HG02763 (cell line): ENCODE measurements around the gene APMAP.
"Not testable (repeated sequence)": the region's sequence is repeated elsewhere in the genome, so short reads cannot be mapped to it uniquely, and the experiment has no call there.

ENCODE experiments used
- ATAC-seq: cut with Tn5 transposase; IDR thresholded peaks from one replicate; pipeline ENCODE4 v1.9.1; 2021; ENCODE audit warnings: mild to moderate bottlenecking, moderate library complexity; ENCODE audit not compliant: unreplicated experiment

Gene APMAP

GRCh38 chr20:24935766-24936525 lies 56.6 kb downstream of the APMAP start:
- no peak for ATAC-seq

DNA sequence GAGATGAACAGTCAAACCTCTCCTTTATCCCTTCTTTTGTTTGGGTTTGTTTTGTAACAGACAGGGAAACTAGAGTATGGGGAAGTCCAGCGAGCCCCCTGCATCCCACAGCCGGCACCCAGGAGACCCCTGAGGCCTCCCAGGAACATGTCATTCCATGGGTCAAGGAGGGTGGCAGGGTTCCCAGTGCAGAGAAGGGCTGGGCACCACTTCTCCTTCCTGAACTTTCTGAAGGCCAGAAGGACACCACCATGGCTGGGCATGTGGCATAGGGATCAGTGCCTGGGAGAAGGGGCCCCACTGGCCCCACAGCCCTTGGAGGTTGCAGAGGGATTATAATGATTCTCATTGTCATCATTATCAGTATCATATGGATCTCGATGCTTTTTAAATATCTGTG lies 57.4 kb downstream of the APMAP start:
- ATAC-seq: no peak

DNA sequence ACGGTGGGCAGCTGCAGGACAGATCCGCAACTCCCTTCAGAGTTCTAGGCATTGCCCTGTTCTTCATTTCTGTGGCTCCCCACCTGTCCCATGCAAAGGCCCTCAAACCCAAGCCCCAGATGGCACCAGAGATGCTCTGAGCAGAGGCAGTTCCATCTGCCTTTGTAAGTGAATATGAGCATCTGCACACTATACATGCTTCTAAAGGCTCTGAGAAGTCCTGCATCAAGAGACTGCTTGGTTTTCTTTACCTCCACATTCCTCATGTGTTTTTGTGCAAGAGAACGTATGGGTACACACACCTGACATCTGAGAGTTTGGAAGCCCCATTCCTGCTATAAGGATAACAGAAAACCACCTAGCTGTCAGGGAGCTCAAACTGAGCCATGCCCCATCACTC lies 57.8 kb downstream of the APMAP start:
- ATAC-seq: no peak

- no peak for ATAC-seq
These were observed 58.4 kb downstream of the APMAP start for GRCh38 chr20:24934101-24934661.

GRCh38 chr20:24933266-24933908 lies 59.2 kb downstream of the APMAP start:
- no peak for ATAC-seq

- not testable (repeated sequence) for ATAC-seq
These were observed 60.7 kb downstream of the APMAP start for GRCh38 chr20:24931893-24932292.

DNA sequence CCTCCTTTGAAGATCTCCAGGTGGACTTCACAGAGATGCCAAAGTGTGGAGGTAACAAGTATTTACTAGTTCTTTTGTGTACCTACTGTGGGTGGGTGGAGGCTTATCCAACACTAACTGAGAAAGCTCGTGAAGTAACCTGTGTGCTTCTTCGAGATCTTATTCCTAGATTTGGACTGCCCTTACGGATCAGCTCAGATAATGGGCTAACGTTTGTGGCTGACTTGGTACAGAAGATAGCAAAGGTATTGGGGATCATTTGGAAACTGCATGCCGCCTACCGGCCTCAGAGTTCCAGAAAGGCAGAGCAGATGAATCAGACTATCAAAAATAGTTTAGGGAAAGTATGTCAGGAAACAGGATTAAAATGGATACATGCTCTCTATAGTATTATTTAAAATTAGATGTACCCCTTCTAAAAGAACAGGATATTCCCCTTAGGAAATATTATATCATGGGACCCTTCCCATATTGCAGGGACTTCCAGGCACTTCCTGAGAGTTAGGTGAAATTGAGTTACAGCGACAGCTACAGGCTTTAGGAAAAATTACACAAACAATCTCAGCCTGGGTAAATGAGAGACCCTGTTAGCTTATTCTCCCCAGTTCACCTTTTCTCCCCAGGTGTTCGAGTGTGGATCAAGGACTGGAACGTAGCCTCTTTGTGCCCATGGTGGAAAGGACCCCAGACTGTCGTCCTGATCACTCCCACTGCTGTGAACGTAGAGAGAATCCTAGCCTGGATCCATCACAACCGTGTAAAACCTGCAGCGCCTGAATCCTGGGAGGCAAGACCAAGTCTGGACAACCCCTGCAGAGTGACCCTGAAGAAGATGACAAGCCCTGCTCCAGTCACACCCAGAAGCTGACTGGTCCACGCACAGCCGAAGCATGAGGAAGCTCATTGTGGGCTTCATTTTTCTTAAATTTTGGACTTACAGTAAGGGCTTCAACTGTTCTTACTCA lies 61.5 kb downstream of the APMAP start:
- not testable (repeated sequence) for ATAC-seq

DNA sequence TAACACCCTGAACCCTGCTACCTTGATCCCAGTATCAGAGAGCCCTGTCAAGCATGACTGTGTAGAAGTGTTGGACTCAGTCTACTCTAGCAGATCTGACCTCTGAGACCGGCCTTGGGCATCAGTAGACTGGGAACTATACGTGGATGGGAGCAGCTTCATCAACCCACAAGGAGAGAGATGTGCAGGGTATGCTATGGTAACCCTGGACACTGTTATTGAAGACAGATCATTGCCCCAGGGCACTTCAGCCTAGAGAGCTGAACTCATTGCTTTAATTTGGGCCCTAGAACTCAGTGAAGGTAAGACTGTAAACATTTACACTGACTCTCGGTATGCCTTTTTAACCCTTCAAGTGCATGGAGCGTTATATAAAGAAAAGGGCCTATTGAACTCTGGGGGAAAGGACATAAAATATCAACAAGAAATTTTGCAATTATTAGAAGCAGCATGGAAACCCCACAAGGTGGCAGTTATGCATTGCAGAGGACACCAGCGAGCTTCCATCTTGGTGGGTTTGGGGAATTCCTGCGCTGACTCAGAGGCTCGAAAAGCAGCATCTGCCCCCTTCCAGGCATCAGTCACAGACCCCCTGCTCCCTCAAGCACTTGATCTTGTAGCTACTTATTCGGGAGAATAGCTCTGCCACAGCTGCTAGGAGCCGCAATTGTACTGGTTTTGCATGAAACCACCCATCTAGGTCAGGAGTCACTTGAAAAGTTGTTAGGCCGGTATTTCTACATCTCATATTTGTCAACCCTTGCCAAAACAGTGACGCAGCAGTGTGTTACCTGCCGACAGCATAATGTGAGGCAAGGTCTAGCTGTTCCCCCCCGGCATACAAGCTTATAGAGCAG lies 62.5 kb downstream of the APMAP start:
- not testable (repeated sequence) for ATAC-seq

DNA sequence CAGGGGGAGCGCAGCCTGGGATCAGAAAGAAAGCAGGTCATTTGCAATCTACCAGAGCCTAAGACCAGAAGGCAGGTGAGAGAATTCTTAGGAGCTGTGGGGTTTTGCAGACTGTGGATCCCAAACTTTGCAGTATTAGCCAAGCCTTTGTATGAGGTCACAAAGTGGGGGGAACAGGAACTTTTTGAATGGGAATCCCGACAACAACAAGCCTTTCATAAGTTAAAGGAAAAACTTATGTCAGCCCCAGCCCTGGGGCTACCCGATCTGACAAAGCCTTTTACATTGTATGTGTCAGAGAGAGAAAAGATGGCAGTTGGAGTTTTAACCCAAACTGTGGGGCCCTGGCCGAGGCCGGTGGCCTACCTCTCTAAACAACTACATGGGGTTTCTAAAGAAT lies 63.3 kb downstream of the APMAP start:
- ATAC-seq: not testable (repeated sequence)

DNA sequence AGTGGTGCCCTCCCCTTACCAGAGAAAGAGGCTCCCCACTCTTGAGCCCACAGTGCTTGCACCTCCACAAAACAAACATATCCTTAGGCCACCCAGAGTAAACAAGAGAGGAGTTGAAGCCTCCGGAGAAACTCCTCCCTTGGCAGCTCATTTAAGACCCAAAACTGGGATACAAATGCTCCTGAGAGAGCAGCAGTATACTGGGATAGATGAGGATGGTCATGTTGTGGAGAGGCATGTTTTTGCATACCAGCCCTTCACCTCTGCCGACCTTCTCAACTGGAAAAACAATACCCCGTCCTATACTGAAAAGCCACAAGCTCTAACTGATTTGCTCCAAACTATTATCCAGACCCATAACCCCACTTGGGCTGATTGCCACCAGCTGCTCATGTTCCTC lies 71.8 kb downstream of the APMAP start:
- not testable (repeated sequence) for ATAC-seq

DNA sequence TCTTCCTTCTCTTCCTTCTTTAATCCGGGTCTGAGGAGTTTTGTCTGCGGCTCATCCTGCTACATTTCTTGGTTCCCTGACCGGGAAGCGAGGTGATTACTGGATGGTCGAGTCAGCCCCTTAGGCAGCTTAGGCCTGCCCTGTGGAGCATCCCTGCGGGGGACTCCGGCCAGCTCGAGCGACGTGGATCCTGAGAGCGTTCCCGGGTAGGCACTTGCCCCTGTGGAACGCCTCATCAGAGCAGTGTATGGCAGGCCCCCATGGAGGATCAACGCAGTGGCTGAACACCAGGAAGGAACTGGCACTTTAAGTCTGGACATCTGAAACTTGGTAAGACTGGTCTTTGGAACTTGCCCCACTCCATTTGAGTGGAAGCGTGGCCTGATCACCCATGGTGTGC lies 72.9 kb downstream of the APMAP start:
- ATAC-seq: not testable (repeated sequence)

DNA sequence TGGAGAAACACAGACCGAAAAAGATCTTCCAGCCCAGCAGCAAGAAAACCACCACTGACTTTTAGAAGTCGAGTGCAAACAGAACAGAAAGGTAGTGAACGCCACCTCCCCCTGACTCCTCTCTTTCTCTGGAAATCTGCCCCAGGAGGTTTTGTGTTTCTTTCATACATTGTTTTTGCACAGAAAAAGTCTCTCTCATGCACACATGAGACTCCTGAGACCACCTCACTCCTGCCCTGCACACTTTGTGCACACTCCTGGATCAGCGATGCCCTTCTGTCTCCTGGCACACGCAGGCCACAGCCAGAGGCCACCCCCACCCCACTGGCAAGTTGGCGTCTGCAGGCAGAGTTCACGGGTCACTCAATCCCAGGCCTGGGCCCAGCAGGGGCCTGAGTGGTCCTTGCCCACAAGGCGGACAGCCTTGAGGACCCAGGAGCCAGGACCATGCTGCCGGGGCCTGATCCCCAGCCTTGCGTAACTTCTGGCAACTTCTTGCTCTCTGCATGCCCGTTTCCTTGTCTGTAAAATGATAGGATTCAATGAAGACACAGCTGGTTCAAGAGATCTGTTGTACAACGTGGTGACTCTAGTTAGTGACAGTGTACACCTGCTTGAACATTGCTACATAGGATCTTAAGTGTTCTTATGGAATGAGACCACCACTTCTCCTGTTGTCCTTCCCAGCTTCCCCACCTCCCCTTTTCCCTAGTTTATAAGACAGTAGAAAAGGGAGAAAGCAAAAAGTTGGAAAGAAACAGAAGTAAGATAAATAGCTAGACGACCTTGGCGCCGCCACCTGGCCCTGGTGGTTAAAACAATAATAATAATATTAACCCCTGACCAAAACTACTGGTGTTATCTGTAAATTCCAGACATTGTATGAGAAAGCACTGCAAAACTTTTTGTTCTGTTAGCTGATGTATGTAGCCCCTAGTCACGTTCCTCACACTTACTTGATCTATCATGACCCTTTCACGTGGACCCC lies 73.7 kb downstream of the APMAP start:
- ATAC-seq: no peak

DNA sequence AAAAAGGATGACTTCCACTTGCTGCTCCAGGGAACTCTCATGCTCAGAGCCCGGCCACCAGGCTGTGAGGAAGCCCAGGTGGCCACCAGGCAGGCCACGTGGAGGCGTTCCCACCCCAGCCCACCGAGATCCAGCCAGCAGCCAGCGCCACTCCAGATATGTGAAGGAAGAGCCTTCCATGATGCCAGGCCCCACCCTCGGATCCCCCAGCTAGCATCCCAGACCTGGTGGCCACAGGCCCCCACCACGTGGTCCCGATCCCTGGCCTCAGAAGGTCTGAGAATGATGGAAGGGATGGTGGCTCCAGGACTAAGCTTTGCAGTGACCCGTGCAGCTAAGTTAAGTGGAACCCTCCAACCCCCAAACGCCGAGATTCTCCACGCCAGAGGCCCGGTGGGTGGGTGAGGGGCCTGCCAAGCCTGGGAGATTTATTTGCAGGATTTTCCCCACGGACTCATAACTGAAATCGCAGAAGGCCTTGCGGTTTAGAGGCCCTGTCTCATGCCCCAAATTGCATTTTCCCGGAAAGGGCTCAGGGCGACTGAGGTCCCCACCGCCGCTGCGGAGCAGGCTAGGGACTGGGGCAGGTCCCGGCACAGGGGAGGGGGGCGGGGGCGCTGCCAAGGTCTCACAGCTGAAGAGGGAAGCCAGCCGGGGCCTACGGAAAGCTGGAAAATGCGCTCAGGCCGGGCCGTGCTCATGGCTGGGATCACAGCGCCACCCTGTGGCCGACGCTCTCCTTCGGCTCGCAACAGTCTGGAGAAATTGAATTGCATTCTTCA lies 74.6 kb downstream of the APMAP start:
- ATAC-seq: no peak

DNA sequence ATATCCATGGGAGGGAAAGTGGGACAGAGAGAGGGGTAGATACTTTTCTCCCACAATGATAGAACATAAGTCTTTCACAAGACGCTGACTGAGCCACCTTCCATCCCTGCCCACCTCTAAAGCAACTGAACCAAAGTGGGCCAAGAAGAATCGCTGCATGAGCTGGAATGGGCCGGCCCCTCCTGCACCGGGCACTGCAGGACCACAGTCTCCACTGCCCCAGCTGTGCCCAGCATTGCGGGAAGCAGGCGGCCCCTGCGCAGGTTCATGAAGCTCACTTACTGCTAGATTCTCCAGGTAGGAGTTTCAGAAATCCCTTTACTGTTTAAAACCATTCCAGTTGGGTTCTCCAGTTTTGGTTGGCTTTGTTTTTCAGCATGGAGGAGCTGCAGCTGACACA lies 75.5 kb downstream of the APMAP start:
- ATAC-seq: no peak

- ATAC-seq: no peak
These were observed 76.1 kb downstream of the APMAP start for GRCh38 chr20:24916412-24916811.

GRCh38 chr20:24915892-24916291 lies 76.7 kb downstream of the APMAP start:
- ATAC-seq: no peak

GRCh38 chr20:24915440-24915839 lies 77.1 kb downstream of the APMAP start:
- no peak for ATAC-seq
